IPS-NIHi11 (cell line): Measurements from ENCODE around the gene LILRA6.

ENCODE experiments used
- DNase-seq: peaks from one replicate; pipeline ENCODE4 v3.0.0; 2012; ENCODE audit warnings: mixed read lengths, low spot score

The LILRA6 gene

DNA sequence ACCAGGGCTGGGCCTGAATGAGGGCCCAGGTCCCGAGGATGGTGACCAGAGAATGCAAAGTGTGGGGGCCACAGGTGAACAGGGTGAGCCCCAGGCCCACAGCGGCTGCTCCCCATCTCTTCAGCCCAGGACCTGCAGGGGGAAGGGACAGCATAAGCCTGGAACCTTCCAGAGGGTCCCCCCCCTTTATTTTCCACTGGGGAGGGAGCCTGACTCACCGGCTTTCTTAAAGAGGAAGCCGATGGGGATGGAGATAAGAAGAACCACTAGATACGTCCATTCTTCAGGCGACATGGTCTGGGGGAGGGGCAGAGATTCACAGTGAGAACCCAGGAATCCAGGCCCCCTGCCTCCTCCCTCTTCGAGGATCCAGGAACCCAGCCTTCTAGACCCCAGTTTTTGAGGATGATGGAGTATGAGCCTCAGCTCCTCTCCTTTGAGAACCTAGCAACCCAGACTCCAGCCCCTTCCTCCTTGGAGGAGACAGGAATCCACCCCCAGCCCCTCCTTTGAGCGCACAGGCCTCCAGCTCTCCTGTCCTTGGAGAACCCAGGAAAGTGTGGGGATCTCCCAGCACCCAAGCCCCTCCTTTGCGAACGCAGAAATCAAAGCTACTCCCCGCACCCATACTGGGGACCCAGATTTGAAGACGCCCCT, 54.2 kb downstream of the LILRA6 start:
- no peak for DNase-seq

DNA sequence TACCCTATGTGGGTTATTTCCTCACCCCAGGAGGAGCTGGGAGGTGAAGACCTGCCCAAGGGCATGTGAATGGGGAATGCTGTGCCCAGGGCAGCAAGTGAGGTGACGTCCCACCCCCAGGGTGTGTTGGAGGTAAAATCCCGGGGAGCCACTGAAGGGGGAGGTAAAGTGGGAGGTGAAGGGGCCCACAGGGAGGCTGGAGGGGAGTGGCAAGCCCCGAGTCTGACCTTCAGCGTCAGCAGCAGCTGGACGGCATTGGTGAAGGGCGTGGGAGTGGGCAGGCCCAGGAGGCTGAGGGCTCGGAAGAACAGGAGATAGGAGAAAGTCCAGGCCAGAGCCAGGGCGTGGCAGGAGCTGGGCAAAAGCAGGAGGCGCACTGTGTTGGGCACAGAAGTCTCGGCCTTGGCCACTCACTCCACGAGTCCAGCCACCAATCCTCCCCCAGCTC, 55.6 kb downstream of the LILRA6 start:
- no peak for DNase-seq
